ENCODE results near the gene ELK4. TPM values are rescaled to one million over a fixed set of nuclear protein-coding genes. Genes with fewer than 3 reads are reported as not detected.

ELK4 gene
- total RNA-seq, 1 donor from 2014 or later: 35.2 TPM

DNA sequence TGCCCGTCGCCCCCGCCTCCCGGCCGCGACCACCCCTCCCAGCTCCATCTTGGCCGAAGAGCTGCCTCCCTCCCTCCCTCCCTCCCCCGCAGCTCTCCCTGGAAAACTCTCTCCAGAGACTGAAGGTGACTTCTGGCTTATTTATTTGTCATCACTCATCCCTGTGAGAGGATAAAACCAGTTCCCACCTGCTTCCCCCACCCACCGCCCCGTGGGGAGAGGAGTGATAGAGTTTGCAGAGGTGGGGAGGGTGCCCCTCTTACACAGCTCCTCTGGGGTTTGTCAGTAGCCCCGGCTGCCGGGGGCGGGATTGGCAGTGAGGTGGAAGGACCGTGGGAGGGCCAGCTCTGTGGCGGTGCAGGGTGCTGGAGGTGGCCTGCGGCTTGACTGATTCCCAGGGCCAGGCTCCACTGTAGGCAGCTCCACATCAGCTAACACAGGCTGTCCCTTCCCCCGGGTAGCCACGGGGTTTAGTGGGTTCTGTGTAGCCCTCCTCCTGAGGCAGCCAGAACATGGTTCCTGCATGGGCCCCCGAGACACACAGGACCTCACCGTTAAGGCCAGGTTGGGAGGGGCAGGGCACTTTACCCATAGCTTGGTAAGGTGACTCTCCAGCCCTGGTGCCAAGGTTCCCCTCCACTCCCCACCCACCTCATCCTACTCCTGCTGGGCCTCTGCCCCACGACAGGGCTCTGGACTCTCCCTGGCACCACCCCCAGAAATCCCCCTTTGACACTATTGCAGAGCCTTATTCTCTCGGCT, 62.2 kb downstream of the ELK4 start:
- DNase-seq (ENCODE audit: extremely low read depth, low read depth, low spot score): no peak

DNA sequence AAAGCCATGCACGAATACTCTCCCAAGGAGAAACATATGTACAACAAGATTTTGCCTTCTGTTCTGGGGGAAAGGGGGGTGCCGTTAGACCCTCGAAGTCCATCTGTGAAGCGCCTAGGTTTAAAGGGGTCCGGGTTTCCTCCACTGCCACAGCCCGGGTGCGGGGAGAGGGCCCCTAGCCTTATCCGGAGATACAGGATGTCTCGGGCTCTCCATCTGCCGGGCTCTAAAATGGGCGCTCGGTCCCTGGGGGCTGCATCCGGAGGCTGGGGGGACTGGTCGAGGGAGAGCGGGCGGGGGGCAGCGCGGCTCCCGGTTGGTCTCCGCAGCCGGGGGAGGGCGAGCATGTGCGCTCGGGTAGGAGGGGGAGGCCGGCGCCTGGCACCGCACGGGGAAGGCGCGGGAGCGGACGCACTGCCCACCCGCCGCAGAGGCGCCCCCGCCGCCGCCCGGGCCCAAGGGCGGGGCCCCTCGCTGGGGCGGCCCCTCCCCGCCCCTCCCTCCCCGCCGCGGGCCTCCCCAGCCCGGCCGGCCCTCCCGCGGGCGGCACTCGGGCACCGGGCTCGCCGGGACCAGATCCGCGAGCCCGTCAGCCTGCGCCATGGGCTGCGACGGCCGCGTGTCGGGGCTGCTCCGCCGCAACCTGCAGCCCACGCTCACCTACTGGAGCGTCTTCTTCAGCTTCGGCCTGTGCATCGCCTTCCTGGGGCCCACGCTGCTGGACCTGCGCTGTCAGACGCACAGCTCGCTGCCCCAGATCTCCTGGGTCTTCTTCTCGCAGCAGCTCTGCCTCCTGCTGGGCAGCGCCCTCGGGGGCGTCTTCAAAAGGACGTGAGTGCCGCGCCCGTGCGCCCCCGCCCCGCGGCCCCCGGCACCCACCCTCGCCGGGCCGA, 63.1 kb downstream of the ELK4 start:
- no peak for DNase-seq (ENCODE audit: extremely low read depth, low read depth, low spot score)

- no peak for DNase-seq (ENCODE audit: extremely low read depth, low read depth, low spot score)
Measured at GRCh38 chr1:205568135-205568468, 63.7 kb downstream of the ELK4 start.

DNA sequence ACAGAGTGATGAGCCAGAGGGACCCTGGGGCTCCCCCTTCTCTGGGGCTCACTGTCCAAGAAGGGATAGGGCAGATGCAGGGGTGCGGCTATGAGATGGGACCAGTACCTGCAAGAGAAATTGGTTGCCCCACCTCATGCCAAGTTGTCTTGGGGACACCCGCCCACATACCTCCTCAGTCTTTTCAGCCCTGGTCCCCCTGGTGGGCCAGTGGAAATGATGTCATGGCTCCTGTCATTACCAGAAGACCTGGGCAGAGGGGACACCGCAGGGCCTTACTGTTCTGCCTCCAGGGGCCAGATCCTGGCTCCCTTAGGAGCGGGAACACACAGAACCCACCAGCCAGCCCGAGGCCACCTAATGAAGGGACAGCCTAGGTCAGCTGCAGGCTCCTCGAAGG, 64.1 kb downstream of the ELK4 start:
- no peak for DNase-seq (ENCODE audit: extremely low read depth, low read depth, low spot score)

DNA sequence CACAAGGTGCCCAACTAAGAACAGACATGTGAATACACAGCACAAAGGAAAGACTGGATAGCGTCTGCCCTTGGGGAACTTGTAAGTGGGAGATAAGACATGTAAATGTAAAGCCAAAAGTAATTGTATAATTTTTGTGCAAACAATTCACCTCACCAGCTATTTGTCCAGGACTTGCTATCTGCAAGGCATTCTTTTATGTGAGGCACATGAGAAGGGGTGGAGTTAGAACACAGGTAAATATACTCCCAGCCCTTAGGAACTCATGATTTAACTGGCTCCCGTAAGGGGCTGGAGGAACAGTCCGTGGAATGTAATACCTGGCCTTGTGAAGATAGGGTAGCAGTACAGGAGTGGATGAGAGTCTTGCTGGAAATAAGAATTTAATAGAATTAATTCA, 66.0 kb downstream of the ELK4 start:
- no peak for DNase-seq (ENCODE audit: extremely low read depth, low read depth, low spot score)

DNA sequence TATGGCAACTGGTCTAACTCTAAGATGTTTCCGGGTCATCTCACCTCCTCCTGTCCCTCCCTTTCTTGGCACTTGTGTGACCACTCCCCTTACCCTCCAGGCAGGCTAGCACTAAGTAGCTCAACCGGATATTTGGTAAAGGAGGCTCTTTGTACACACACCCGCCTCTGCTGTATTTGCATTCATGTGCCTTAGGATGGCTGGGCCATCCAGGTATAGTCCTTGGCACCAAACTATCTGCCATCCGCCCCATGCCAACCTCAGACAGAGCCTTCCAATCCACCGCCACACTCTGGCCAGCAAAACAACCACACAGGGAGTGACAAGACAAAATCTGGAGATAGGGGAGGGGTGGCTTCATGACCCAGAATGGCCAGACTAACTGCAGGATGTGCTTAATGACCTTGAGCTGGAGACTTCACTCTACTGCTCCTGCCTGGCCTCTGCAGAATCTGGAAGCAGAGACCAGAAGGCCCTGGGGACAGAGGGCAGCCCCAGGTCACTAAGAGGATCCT, 67.8 kb downstream of the ELK4 start:
- no peak for DNase-seq (ENCODE audit: extremely low read depth, low read depth, low spot score)

- no peak for DNase-seq (ENCODE audit: extremely low read depth, low read depth, low spot score)
Measured at GRCh38 chr1:205561501-205562203, 70.2 kb downstream of the ELK4 start.

Other genes starting within 250 kb of the ELK4 start
- not detected in 2 replicates for gene LEMD1, start 210.0 kb downstream of the ELK4 start, total RNA-seq
- gene BLACAT1, start 176.0 kb downstream of the ELK4 start, total RNA-seq: not detected in 2 replicates
- gene CDK18, start 127.3 kb downstream of the ELK4 start, total RNA-seq: 0.18 and 9.7 TPM in 2 replicates
- gene SLC45A3, start 48.5 kb upstream of the ELK4 start, total RNA-seq: 11.6 and 12.7 TPM in 2 replicates
- gene NUCKS1, start 118.2 kb upstream of the ELK4 start, total RNA-seq: 74.4 and 76.0 TPM in 2 replicates
- gene RAB29, start 143.5 kb upstream of the ELK4 start, total RNA-seq: 32.3 and 41.4 TPM in 2 replicates
- gene SLC41A1, start 181.2 kb upstream of the ELK4 start, total RNA-seq: 29.8 and 50.8 TPM in 2 replicates
- gene PM20D1, start 218.1 kb upstream of the ELK4 start, total RNA-seq: not detected in 2 replicates